Thyroid gland (tissue), 4 donors: ENCODE results near the gene PPIF. TPM values are rescaled to one million over a fixed set of nuclear protein-coding genes. Genes with fewer than 3 reads are reported as not detected.
A peak's percentile ranks its signal among the peaks of the same experiment; 100 is the strongest.
"Not testable (repeated sequence)": the region's sequence is repeated elsewhere in the genome, so short reads cannot be mapped to it uniquely, and the experiment has no call there.

Source experiments
- DNase-seq, 2 donors: peaks; one replicate each; pipeline ENCODE4 v3.0.0-alpha.2; 2019
- H3K27ac ChIP-seq, 3 donors: fragments of 200-600 bp; sonication (generic); 1 replicate in 2 of 3; 2 replicates in 1 of 3; pipeline ENCODE4 v1.5.1; 2016 to 2019; ENCODE audit warnings: mild to moderate bottlenecking in 1 of 3, moderate library complexity in 1 of 3
- H3K27me3 ChIP-seq: fragments of 200-600 bp; sonication (generic); one replicate; pipeline ENCODE4 v1.5.1; 2019
- H3K36me3 ChIP-seq, 2 donors: fragments of 200-600 bp; sonication (generic); one replicate each; pipeline ENCODE4 v1.5.1; 2016 to 2019
- H3K4me1 ChIP-seq, 2 donors: fragments of 200-600 bp; sonication (generic); one replicate each; pipeline ENCODE4 v1.5.1; 2017 to 2019
- H3K4me3 ChIP-seq, 3 donors: fragments of 200-600 bp; sonication (generic); replicated peaks in 1 of 3; 1 replicate in 2 of 3; 2 replicates in 1 of 3; pipeline ENCODE4 v1.5.1; 2016; ENCODE audit warnings: mild to moderate bottlenecking in 1 of 3
- H3K9me3 ChIP-seq: fragments of 200-600 bp; sonication (generic); one replicate; pipeline ENCODE4 v1.5.1; 2017
- CTCF ChIP-seq, 6 experiments: fragments of 200-600 bp in 3 of 6; fragments of 450-650 bp in 3 of 6; sonication (generic) in 3 of 6; IDR thresholded peaks; one replicate each; pipeline ENCODE4 v1.5.1; 2016 to 2019; ENCODE audit warnings: antibody characterized with exemption in 6 of 6, mild to moderate bottlenecking in 2 of 6, inconsistent platforms in 1 of 6, moderate library complexity in 1 of 6
- POLR2A ChIP-seq, 2 donors: fragments of 450-650 bp; IDR thresholded peaks; one replicate each; pipeline ENCODE4 v1.6.1; 2017; ENCODE audit warnings: antibody characterized with exemption in 2 of 2, mild to moderate bottlenecking in 2 of 2, moderate library complexity in 1 of 2
- whole genome bisulfite sequencing, 2 donors: methylation state at CpG; one replicate each; pipeline ENCODE4 v1.1.5; 2017; 5-methylcytosine and 5-hydroxymethylcytosine counted together
- intact Hi-C: fragments of 100-400 bp; cut with DNase I; formaldehyde crosslinking; loops from one replicate; pipeline ENCODE4 v1.15.1; 2023
- total RNA-seq, 4 donors: library from RNA; depleted of rRNA; stranded (reverse); fragments of >200 nt; gene quantifications; one replicate each; pipeline ENCODE4 v1.2.3, GENCODE V29; 2016

PPIF gene
- total RNA-seq, 4 donors from 2014 or later: 31.4 to 70.1 (median 52.3) TPM

DNA sequence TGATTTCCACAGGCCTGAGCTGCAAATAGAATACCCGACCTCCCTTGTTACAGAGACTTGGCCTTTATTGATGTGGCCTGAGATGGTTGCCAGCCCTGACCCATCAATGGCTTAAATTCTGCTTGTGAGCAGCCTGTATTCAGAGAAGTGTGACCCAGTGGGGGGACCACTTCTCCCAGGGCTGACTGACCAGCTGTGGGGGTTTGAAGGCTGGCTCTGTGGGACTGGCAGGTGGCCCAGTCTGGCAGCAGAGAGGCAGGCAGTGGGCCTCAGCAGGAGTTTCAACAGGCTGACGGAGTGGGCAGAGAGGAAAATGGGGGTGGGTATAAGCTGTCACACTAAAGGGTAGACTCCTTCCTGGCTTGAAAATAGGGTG, 12.2 kb upstream of the PPIF start:
- H3K4me3 ChIP-seq: no peak overlapping the region
- no peak for TF ChIP-seq CTCF (IDR thresholded peaks at IDR 0.05)
- TF ChIP-seq POLR2A (IDR thresholded peaks at IDR 0.05): no peak
- no peaks in the 10 kb centered on the region for H3K36me3 ChIP-seq
- peak; percentile 84 to 91 for DNase-seq
- H3K9me3 ChIP-seq: no peaks in the 10 kb centered on the region
- intact Hi-C loops: no loop called here
- H3K4me1 ChIP-seq: peaks cover 17 to 31% of the 10 kb centered on the region in 2 donors
- 52 to 54% methylated on average over 2 of the region's 2 CpGs for WGBS, 2 donors
- peak overlapping the region; percentile 77 to 91 (median 83) for H3K27ac ChIP-seq
- no peaks in the 10 kb centered on the region for H3K27me3 ChIP-seq

DNA sequence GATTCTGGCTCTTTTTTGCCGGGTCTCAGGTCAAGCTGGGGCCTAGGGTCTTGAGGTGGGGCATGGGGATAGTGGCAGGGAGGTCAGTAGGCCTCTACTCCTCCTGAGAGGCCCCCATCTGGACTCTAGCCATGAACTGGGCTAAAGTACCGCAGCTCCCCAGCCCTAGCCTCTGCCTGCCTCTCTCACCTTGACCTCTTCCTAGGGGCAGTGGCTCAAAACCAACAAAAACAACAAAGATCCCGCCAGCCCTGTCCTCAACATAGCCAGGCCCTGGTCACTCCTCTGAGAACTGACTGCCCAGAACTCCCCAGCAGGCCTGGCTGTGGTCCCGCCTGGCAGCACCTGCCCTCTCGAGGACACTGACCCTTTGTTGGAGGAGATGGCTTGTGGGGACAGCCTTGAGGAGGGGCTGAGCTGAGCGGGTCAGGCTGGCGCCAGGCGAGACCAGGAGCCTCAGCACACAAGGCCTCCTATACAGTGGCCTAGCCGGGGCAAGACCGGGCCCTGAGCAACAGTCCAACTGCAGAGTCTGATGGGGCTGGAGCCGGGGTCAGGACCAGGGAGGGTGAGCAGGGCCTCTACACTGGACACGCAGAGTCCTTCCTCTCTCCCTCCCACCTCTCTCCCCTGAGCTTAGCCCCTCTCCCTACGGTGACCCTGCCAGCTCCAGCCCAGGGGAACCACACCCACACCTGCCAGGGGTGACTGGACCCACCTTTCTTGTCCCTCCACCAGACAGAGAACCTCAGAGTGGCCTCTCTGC, 11.6 kb upstream of the PPIF start:
- TF ChIP-seq CTCF (IDR thresholded peaks at IDR 0.05) (no peak), POLR2A (IDR thresholded peaks at IDR 0.05) (peak in 1 of 2 donors; percentile 16)
- peak overlapping the region; percentile 77 to 91 (median 83) for H3K27ac ChIP-seq
- H3K9me3 ChIP-seq: no peaks in the 10 kb centered on the region
- no peak overlapping the region for H3K4me3 ChIP-seq
- 27 to 34% methylated on average over 8 to 12 of the region's 13 CpGs for WGBS, 2 donors
- H3K27me3 ChIP-seq: no peaks in the 10 kb centered on the region
- intact Hi-C loops: no loop called here
- H3K36me3 ChIP-seq: no peaks in the 10 kb centered on the region
- H3K4me1 ChIP-seq: peaks cover 17 to 31% of the 10 kb centered on the region in 2 donors
- DNase-seq: peak; percentile 93 to 95

DNA sequence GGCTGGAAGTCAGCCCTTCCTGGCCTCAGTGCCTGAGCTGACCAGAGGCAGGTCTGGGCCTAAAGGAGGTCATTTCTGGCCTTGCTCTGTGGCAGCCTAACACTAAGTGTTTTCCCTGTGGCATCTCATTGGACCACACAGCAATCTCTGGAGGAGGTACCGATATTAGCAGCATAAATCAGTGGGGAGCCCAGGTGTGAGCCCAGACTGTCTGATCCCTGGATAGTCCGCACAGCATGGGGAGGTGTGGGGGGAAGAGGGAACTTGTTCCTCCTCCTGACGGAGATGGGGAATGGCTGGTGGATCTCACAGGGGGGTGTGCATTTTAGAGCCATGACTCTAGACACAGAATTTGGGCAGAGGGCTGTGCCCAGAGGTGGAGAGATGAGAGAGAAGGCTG, 11.0 kb upstream of the PPIF start:
- Histone ChIP-seq H3K27me3 (no peaks in the 10 kb centered on the region), H3K36me3 (no peaks in the 10 kb centered on the region), H3K9me3 (no peaks in the 10 kb centered on the region), H3K27ac (peak overlapping the region; percentile 77 to 91 (median 83)), H3K4me1 (peaks cover 17 to 31% of the 10 kb centered on the region in 2 donors), H3K4me3 (no peak overlapping the region)
- WGBS, 2 donors: 96 to 100% methylated on average over 3 of the region's 3 CpGs
- no peak for DNase-seq
- intact Hi-C loops: no loop called here
- TF ChIP-seq POLR2A (IDR thresholded peaks at IDR 0.05) (no peak), CTCF (IDR thresholded peaks at IDR 0.05) (no peak)

DNA sequence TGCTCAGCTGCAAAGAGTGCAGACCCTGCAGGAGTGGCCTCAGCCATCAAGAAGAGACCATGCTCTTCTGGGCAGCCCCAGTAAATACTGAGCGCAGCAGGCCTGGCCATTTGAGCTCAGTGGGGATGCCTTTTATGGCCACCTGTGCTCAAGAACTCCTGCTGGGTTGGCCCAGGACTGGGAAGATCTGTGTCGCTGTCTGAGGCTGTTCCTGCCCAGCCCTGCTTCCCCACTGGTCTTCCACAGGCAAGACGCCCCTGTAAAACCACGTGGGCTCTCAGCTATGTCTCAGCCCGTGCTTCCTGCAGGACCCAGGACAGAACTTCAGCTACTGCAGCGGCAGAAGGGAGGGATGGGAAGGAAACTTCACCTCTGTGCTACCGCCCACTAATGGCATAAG, 10.5 kb upstream of the PPIF start:
- H3K27me3 ChIP-seq: no peaks in the 10 kb centered on the region
- DNase-seq: no peak
- peak overlapping the region in 2 of 3 donors; percentile 77 to 83 for H3K27ac ChIP-seq
- H3K9me3 ChIP-seq: no peaks in the 10 kb centered on the region
- no peak overlapping the region for H3K4me3 ChIP-seq
- no peaks in the 10 kb centered on the region for H3K36me3 ChIP-seq
- WGBS, 2 donors: 69 to 82% methylated on average over 5 to 6 of the region's 7 CpGs
- intact Hi-C loops: no loop called here
- peaks cover 17 to 29% of the 10 kb centered on the region in 2 donors for H3K4me1 ChIP-seq
- TF ChIP-seq POLR2A (IDR thresholded peaks at IDR 0.05): no peak
- TF ChIP-seq CTCF (IDR thresholded peaks at IDR 0.05): no peak

DNA sequence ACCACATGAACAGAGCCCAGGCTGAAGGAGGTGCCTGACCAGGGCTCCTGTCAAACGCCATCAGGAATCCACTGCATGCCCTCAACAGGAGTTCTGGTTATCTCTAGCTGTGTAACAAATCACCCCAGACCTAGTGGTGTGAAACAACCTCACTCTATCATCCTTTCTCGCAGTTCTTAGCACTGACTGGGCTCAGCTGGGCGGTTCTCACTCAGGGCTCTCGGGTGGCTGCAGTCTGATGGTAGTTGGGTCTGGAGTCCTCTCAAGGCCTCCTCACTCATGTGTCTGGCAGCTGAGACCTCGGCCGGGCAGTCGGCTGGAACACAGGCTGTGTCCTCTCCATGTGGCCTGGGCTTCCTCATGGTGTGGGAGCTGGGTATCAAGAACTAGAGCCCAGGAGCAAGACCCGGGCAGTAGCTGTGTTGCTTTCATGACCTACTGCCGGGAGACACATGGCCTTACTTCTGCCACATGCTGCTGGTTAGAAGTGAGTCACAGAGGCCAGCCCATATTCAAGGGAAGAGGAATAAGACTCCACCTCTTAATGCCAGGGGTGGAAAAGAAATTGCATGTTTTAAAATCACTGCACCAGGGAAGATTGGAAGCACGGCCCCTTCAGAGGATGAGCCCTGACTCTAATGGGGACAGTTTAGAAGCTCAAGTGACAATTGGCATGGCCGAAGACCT, 9.3 kb upstream of the PPIF start:
- H3K36me3 ChIP-seq, DNase-seq, intact Hi-C loops, H3K27ac ChIP-seq, H3K27me3 ChIP-seq, H3K9me3 ChIP-seq, H3K4me3 ChIP-seq: not testable (repeated sequence)
- peaks cover 17 to 41% of the 10 kb centered on the region in 2 donors for H3K4me1 ChIP-seq
- WGBS, 2 donors: 97 to 100% methylated on average over 4 to 7 of the region's 11 CpGs
